ENCODE measurements around the gene USP10.

- no peak for TF ChIP-seq POLR2A (IDR thresholded peaks at IDR 0.05)
- no peak for TF ChIP-seq CTCF (IDR thresholded peaks at IDR 0.05)
Observed at GRCh38 chr16:84790301-84790700, 90.5 kb downstream of the USP10 start.

All from tibial nerve (tissue), 3 donors.